ENCODE measurements around the gene PPRC1. TPM values are rescaled to one million over a fixed set of nuclear protein-coding genes. Genes with fewer than 3 reads are reported as not detected.
A peak's percentile ranks its signal among the peaks of the same experiment; 100 is the strongest.

The PPRC1 gene
- total RNA-seq, 1 experiment from 2014 or later: 10.8 TPM

DNA sequence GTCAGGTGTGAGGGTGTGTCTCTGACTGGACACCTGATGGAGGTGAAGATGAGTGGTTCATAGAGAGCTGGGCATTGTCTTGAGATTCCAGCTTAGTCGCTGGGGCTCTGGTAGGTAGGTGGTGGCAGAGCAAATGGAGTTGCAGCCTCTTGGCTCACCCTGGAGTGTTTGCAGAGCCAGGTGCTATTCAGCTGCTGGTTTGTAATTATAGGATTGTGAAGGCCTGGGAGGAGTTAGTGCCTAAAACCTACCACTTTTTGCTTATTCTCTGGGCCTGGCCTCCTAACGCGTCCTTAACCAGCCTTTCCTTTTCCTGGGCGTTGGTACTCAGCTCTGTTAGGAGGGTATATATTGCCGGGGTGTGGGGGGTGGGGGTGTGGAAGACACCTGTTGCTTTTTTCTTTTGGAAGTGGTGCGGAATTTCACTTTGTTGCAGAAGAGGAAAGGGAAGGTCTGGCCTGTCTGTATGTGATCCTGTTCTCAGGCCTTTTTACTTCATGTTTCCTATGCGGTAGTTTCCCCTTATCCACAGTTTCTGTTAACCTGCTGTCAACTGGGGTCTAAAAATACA lies 3.2 kb downstream of the PPRC1 start:
- DNase-seq (ENCODE audit: low read depth, low spot score): no peak
- in situ Hi-C loops (cut with HindIII; ENCODE audit: low pct_unique_long_range_greater_than_20kb, low sequenced_read_pairs): no loop called here

- in situ Hi-C loops (cut with HindIII; ENCODE audit: low pct_unique_long_range_greater_than_20kb, low sequenced_read_pairs): no loop called here
Observed at GRCh38 chr10:102139281-102140110, 6.7 kb downstream of the PPRC1 start.

DNA sequence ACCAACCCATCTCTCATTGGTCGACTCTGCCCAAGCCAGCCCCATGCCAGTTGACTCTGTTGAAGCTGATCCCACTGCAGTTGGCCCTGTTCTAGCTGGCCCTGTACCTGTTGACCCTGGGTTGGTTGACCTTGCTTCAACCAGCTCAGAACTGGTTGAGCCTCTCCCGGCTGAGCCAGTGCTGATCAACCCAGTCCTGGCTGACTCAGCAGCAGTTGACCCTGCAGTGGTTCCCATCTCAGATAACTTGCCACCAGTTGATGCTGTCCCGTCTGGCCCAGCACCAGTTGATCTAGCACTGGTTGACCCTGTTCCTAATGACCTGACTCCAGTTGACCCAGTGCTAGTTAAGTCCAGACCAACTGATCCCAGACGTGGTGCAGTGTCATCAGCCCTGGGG lies 7.4 kb downstream of the PPRC1 start:
- in situ Hi-C loops (cut with HindIII; ENCODE audit: low pct_unique_long_range_greater_than_20kb, low sequenced_read_pairs): no loop called here
- DNase-seq (ENCODE audit: low read depth, low spot score): no peak

More at GRCh38 chr10:102139281-102140110, 6.7 kb downstream of the PPRC1 start:
- DNase-seq (ENCODE audit: low read depth, low spot score): no peak

- no peak for DNase-seq (ENCODE audit: low read depth, low spot score)
- in situ Hi-C loops (cut with HindIII; ENCODE audit: low pct_unique_long_range_greater_than_20kb, low sequenced_read_pairs): no loop called here
Observed at GRCh38 chr10:102140913-102141540, 8.2 kb downstream of the PPRC1 start.

DNA sequence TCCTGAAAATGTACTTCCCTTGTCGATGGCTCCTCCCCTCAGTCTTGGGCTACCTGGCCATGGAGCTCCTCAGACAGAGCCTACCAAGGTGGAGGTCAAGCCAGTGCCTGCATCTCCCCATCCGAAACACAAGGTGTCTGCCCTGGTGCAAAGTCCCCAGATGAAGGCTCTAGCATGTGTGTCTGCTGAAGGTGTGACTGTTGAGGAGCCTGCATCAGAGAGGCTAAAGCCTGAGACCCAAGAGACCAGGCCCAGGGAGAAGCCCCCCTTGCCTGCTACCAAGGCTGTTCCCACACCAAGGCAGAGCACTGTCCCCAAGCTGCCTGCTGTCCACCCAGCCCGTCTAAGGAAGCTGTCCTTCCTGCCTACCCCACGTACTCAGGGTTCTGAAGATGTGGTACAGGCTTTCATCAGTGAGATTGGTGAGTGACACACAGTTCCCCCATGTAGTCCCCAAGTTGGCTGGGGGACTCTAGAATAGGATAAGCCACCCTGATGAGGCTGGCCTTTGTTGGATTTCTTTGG lies 8.8 kb downstream of the PPRC1 start:
- DNase-seq (ENCODE audit: low read depth, low spot score): no peak
- in situ Hi-C loops (cut with HindIII; ENCODE audit: low pct_unique_long_range_greater_than_20kb, low sequenced_read_pairs): no loop called here

GRCh38 chr10:102146971-102147428 lies 14.2 kb downstream of the PPRC1 start:
- in situ Hi-C loops (cut with HindIII; ENCODE audit: low pct_unique_long_range_greater_than_20kb, low sequenced_read_pairs): no loop called here
- no peak for DNase-seq (ENCODE audit: low read depth, low spot score)

- no peak for DNase-seq (ENCODE audit: low read depth, low spot score)
- in situ Hi-C loops (cut with HindIII; ENCODE audit: low pct_unique_long_range_greater_than_20kb, low sequenced_read_pairs): no loop called here
Observed at GRCh38 chr10:102147561-102147960, 14.7 kb downstream of the PPRC1 start.

GRCh38 chr10:102148275-102148674 lies 15.4 kb downstream of the PPRC1 start:
- in situ Hi-C loops (cut with HindIII; ENCODE audit: low pct_unique_long_range_greater_than_20kb, low sequenced_read_pairs): no loop called here
- no peak for DNase-seq (ENCODE audit: low read depth, low spot score)

DNA sequence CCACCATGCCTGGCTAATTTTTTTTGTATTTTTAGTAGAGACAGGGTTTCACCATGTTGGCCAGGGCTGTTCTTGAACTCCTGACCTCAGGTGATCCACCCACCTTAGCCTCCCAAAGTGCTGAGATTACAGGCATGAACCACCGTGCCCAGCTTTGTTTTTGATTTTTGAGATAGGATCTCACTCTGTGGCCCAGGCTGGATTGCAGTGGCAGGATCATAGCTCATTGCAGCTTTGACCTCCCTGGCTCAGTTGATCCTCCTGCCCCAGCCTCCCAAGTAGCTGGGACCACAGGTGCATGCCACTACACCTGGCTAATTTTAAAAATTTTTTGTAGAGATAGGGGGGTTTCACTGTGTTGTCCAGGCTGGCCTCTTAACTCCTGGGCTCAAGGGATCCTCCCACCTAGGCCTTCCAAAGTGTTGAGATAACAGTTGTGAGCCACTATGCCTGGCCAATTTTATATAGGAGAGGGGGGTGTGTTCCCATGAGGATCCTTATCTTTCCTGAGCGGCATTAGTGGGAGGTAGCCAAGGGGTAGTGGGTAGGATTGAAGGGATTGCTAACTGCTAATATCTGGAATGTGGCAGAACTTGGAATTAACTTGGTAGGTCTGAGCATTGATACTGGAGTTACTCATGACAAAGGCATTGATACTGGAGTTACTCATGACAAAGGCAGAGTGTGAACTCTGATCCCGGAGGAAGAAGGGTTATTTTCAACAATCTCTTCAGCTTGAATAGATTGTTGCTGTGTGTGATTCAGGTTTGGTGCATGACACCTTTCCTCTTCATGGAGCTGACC lies 18.3 kb downstream of the PPRC1 start:
- DNase-seq (ENCODE audit: low read depth, low spot score): no peak
- in situ Hi-C loops (cut with HindIII; ENCODE audit: low pct_unique_long_range_greater_than_20kb, low sequenced_read_pairs): no loop called here

DNA sequence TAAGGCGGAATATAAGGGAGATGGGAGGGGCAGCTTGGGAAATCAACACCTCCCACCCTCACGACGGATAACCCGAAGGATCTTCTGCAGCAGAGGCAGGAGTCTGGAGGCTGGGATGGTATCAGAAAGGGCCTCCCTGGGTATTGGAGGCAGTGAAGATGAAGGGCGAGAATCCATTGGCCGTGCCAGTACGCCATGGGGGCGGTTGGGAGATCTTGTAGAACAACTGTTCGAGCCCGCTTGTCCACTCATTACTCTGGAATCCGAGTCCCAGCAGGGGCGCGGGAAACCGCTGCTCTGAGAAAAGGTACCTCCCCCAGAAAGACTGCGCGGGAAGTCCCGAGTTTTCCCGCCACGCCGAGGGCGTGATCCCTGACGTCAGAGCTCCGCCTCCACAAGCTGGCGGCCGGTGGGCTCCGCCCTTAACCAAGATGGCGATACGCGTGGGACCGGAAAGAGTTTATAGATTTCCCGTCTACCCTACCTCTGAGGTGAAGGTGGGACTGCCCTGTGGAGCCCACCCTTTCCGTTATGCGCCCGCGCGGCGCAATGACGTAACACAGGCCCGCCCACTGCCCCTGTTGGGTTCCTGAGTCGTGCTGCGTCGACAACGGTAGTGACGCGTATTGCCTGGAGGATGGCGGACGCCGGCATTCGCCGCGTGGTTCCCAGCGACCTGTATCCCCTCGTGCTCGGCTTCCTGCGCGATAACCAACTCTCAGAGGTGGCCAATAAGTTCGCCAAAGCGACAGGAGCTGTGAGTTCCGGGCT lies 19.1 kb downstream of the PPRC1 start, which contains the start of gene NOLC1:
TSS of gene NOLC1 (plus strand) at position 616 of the 771 bp plus-strand sequence. CDS start at position 638, 22 bp downstream.
- in situ Hi-C loops (cut with HindIII; ENCODE audit: low pct_unique_long_range_greater_than_20kb, low sequenced_read_pairs): no loop called here
- peak; percentile 97 for DNase-seq (ENCODE audit: low read depth, low spot score)

GRCh38 chr10:102152545-102152890 lies 19.7 kb downstream of the PPRC1 start:
- in situ Hi-C loops (cut with HindIII; ENCODE audit: low pct_unique_long_range_greater_than_20kb, low sequenced_read_pairs): no loop called here
- peak; percentile 35 for DNase-seq (ENCODE audit: low read depth, low spot score)

DNA sequence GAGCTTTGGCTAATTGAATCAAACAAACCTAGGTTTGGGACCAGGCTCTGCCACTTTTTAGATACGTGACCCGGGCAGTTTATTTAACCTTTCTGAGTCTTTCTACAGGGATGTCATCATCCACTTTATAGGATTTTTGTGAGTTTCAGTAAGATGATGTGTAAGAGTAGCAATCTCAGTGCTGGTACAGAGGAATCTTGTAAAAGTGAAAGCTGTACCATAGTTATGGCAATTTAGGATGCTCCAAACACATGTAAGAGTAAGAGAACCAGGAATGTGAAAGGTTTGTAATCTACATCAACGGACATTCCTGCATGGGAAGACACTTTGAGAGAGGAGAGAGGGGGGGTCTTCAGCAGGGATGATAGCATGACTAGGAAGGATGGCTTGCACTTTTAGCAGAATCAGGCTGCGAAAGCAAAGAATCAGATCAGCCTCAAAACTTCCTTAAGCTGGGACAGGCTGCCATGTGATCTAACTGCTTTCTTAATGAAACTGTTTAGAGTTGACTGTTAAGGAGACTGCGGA lies 20.3 kb downstream of the PPRC1 start:
- in situ Hi-C loops (cut with HindIII; ENCODE audit: low pct_unique_long_range_greater_than_20kb, low sequenced_read_pairs): no loop called here
- DNase-seq (ENCODE audit: low read depth, low spot score): no peak

DNA sequence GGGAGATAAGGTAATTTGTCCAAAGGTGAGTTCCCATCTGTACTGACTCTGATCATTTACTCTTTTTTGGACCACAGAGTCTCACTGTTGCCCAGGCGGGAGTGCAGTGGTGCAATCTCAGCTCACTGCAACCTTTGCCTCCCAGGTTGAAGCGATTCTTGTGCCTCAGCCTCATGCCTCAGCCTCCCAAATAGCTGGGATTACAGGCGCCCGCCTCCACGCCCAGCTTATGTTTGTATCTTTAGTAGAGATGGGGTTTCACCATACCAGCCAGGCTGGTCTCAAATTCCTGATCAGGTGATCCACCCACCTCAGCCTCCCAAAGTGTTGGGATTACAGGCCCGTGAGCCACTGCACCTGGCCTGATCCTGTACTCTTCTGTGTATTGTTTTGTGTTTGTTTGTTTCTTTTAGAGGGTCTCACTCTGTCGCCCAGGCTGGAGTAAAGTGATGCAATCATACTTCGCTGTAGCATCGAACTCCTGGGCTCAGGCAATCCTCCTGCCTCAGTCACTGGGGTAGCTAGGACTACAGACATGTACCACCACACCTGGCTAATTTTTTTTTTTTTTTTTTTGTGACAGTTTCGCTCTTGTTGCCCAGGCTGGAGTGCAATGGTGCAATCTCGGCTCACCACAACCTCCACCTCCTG lies 21.8 kb downstream of the PPRC1 start:
- no peak for DNase-seq (ENCODE audit: low read depth, low spot score)
- in situ Hi-C loops (cut with HindIII; ENCODE audit: low pct_unique_long_range_greater_than_20kb, low sequenced_read_pairs): no loop called here

DNA sequence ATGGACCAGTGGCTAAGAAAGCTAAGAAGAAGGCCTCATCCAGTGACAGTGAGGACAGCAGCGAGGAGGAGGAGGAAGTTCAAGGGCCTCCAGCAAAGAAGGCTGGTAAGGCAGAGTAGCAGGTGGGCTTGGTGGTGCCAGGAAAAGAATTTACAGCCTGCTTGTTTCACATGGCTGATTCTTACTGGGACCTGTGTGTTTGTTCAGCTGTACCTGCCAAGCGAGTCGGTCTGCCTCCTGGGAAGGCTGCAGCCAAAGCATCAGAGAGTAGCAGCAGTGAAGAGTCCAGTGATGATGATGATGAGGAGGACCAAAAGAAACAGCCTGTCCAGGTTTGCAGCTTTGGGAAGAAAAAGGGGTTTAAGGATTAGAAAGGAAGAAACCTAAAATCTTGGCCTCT lies 24.4 kb downstream of the PPRC1 start:
- in situ Hi-C loops (cut with HindIII; ENCODE audit: low pct_unique_long_range_greater_than_20kb, low sequenced_read_pairs): no loop called here
- DNase-seq (ENCODE audit: low read depth, low spot score): no peak

- in situ Hi-C loops (cut with HindIII; ENCODE audit: low pct_unique_long_range_greater_than_20kb, low sequenced_read_pairs): no loop called here
- DNase-seq (ENCODE audit: low read depth, low spot score): no peak
Observed at GRCh38 chr10:102159051-102159597, 26.3 kb downstream of the PPRC1 start.

- in situ Hi-C loops (cut with HindIII; ENCODE audit: low pct_unique_long_range_greater_than_20kb, low sequenced_read_pairs): no loop called here
Observed at GRCh38 chr10:102159831-102160230, 27.0 kb downstream of the PPRC1 start.

More at GRCh38 chr10:102159831-102160230, 27.0 kb downstream of the PPRC1 start:
- DNase-seq (ENCODE audit: low read depth, low spot score): no peak

Data from SK-MEL-5 (cell line).